NCI-H1930 (cell line): Measurements from ENCODE around the gene ENOX1.

Experiments
- DNase-seq, 2 experiments: peaks; one replicate each; lab custom pipeline; 2025; lab: John Stamatoyannopoulos, UW

ENOX1 gene

DNA sequence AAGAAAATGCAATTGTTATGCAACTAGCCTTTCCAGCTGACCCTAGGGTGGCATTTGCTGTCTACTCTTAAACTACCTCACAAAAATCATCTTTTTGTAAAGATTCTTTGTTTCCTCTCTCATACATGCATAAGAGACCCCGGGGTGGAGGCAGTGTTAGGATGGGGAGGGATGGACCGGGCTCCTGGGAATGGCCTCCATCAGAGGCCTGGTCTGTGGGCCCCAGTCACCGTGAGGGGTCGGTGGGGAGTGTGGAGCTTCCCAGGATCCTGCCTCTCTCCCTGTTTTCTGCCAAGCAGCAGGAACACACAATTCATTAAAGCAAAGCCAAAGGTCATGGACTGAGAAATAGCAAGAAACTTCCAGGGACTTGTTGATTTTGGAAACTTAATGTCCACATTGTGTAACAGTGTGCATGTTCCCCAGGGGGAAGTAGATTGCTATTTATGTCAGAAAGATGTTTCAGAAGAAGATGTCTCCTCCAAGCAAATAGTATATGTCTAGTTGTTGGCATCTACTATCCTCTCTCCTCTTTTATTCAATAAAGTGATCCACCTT lies 241.4 kb downstream of the ENOX1 start:
- DNase-seq: no peak

DNA sequence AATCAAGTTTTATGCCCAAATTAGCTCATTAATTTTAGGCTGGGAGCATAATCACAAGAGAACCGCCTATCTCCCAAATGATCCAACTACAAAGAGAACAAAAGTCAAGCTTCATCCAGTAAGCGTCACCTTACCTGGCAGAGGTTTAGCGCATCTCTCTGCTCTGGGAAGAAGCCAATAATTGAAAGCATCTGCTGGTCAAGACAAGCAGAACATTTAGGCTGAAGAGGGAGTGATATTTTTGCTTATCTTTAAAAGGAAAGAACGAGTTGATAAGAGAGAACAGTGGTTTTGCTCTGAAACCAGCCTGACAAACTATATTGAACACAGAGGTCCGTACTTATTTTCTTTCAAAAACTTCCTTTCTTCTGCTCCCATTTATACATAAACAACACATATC lies 242.1 kb downstream of the ENOX1 start:
- DNase-seq: no peak

DNA sequence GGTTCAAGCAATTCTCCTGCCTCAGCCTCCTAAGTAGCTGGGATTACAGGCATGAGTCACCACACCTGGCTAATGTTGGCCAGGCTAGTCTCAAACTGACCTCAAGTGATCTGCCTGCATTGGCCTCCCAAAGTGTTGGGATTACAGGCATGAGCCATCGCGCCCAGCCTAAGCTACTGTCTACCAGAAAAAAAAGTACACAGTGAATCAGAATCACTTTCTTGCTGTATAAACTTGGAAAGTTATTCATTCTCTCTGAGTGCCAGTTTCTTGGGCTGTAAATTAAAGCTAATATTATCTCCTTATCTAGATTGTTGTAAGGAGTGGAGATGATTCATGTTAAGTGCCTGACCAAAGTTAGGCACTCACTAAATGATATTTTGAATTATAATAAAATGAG lies 242.8 kb downstream of the ENOX1 start:
- no peak for DNase-seq

DNA sequence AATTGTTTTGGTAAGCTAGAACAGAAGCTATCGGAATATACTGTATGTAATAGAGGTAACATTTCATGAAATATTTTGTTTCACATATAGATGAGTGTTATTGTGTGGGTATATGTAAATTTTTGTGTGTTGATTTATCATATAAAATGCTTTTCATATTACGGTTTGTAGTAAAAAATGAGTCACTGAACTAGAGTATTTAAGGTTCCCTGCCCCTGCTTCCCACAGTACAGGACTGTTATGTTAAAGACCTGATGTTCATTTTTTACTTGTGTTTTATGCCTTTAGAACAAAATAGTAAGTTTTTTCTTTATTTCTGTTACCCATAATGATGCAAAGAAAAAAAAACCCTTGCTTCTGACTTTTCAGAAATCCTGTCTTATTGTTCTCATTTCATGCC lies 243.4 kb downstream of the ENOX1 start:
- no peak for DNase-seq

DNA sequence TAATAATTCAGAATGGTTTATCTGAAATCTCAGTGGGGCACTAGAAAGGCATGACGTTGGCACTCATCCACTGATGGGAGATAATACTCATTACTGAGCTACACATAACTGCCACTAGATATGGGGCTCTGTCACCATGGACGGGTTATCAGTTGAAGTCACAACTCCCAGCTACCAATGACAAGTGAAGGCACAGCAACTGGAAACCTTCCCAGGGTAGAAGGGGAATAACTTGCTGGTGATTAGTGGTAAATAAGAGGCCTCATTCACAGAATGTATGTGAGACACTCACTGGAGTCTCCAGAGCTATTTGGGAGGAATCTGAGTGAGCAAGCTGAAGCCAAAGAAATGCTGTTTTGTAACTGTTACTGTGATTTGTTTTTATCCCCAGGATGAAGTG lies 249.6 kb downstream of the ENOX1 start:
- no peak for DNase-seq

DNA sequence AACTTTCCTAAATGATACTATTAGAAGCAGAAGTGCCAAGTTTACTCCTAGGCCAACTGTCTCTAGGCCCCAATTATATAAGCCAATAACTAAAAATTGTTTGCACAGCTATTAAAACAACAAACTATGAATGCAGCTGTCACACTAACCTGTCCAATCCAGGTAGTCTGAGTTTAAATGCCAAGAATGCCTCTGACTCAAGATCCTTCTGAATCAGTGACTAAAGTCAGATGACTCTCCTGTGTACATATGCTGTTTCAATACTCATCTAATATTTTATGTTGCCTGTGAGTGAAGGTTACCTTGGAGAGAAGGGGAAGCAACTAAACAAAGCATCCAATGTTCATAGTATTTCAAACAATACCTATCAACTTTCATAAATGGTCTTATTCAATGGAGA lies 257.0 kb downstream of the ENOX1 start:
- no peak for DNase-seq

DNA sequence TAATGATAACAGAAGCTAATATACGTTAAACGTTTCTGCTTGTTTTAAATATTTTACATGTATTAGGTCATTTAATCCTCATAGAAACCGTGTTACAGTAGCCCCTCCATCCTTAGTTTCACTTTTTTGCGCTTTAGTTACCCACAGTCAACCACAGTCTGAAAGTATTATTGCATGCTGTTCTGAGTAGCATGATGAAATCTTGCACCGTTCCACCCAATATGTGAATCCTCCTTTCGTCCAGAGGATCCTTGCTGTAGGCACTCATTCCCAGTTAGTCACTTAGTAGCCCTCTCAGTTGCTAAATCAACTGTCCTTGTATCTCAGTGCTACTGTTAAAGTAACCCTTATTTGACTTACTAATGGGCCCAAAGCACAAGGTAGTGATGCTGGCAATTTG lies 257.8 kb downstream of the ENOX1 start:
- DNase-seq: no peak

DNA sequence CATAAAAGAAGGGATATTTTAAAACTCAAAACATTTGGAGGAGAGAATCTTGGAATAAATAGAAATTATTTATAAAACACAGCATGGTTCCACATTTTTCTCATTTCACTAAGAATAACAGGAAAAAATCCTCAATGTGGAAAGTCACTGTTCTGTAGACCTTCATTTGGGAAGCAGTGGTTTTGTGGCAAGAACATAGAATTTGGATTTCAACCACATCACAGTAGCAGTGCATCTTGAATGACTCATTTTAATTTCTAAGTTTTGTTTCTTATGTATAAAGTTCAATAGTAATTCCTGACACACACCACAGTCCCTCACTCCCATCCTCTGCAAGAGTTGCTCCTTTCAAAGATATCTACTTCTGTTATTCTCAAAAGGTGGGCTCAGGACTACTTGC lies 264.0 kb downstream of the ENOX1 start:
- DNase-seq: no peak

DNA sequence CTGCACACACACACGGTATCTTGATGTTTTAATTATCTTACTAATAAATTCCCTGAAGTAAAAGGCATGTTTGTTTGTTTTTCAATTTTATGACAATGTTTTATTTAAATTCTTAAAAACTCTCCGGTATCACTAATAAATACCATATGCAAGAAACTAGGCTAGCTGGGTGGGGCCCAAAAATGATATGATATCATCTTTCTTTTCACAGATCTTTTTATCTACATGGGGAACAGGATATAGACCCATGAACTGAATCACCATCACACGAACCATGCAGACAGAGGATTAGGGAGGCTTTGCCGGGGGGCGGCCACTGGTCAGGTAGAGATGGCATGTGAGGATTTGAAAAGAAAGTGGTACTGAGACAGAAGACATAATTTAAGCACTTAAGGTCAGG lies 266.4 kb downstream of the ENOX1 start:
- DNase-seq: no peak

DNA sequence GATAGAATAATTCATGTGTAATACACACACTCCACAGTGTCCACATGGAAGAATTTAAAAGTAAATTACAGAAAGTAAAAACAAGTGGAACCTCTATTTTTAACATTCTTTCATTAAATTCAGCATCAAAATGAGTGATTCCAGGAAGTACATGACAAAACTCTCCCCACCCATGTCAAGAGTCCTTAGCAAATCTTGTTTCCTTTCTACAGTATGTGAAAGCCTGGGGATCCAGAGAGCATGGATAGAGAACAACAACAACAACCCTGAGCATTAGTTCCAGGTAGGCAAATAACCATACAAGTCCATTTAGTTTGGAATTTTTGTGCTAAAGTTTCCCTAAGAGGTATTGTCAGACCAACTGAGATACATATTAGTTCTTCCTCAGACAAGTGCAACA lies 267.9 kb downstream of the ENOX1 start:
- DNase-seq: no peak

DNA sequence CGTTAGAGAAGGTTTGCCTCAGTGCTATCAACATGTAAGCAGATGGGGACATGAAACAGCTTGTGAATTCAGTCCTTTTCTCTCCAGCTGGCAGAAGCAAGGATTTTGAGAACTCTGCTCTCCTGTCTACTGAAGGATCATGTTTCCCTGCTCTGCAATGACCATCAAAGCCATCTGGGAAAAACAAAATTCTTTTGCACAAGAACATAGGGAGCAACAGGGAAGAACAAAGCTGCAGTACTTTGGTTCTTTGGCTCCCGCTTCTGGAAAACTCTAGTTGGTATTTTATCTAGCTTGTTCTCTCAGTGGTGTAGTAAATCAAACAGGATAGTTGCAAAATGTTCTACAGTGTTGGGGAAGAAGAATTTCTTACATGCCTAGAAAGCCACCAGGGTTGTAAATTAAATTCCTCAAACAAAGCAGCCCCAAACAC lies 270.4 kb downstream of the ENOX1 start:
- DNase-seq: no peak

DNA sequence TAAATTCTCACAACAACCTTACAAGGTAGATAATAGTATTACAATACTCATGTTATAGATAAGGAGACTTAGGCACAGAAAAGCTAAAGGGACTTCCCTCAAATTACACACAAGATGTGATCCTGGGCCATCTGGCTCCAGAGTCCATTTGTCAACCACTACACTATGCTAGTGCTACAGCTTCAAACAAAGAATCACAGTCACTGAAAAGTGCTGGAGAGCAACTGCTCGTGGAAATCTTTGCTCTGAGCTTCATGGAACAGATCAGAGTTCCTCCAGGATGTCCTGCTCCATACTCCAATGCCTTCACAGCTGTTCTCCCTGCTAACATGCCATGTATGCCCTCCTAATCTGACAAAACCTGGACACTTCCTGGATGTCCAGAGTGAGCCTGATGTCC lies 271.2 kb downstream of the ENOX1 start:
- no peak for DNase-seq

DNA sequence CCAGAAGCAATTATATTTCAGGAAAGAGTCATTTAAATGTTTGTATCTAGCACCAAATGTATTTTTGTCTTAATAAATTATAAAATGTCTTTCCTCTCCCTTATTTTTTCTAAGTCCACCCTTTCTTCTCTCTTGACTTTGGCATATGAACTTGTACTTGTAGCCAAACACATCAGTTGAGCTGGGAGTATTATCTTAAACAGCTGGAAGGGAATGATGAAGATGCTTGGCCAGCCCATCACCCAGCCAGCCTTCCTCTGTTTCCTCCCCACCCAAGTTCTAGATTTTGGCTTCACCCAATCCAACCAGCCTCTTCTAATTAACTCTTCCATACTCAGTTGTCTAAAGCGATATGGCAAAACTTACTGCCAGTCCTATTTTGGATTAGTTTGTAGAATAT lies 272.5 kb downstream of the ENOX1 start:
- no peak for DNase-seq

DNA sequence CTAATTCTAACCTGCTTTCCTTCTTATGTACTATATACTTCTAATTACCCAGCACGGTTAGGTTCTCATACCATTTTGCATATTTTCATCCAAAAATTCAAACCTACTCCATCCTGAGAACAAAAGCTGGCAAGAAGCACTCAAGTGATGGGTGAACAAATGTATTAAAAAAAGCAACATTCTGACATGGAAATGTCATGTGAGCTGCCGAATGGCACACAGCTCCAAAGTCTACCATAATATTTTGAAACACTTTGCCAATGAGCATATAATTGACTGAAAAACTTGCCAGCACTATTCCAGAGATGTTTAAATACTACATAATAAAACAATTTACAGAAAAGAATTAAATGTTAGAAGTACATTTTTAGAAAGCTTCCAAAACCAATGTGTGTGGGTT lies 274.6 kb downstream of the ENOX1 start:
- no peak for DNase-seq

DNA sequence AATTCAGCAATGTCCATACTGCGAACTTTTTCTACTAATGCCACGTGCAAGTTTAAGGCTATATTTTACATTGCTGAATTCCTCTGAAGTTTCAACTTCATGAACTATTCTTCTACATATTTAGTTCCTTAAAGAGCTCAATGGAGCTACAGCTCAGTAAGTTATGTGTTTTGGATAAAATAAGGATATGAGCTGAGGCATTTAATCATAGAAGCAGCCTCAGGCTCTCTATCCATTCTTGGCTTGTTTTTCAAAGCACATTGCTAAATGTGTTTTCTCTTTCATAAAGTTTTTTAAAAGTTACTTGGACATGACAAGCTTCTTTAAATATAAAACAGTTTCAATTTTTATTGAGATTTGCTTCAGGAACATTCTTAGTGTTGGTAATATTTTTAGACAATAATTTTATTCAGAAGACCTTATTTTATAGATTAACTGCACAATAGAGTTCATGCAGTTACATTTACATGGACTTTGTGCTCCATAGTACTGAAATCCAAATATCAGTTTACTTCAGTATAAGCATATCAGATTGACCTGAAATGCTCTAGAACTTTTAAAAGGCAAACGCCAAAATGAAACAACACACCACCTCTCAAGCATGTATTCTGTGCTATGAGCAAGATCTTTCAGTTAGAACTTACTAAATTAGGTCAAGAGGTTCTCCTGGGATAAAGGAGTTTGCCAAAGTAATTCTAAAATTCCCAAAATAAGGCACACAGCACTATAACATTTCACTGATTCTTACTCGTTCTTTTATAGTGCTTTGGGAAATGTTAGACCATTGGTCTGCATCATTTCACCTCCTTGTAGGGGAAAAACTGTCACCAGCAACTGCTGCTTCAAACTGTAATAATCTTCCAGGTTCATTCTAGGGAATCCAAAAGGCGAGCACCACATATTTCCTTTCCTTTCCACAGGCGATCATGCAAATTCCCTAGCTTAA lies 275.5 kb downstream of the ENOX1 start:
- no peak for DNase-seq

DNA sequence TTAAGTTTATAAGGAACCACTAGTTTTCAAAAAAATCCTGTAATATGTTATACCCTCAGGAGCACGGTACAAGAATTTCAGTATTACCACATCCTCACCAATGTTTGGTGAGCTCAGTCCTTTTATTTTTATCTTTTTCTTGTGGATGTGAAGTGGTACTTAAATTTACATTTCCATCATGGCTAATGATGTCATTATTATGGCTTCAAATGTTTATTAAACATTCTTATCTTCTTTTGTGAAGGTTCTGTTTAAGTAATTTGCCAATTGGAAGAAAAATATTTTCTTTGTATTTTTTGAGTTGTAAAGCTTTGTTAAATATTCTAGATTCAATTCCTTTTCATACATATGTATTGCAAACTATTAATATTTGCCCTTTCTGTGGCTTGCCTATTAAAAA lies 291.0 kb downstream of the ENOX1 start:
- DNase-seq: no peak

DNA sequence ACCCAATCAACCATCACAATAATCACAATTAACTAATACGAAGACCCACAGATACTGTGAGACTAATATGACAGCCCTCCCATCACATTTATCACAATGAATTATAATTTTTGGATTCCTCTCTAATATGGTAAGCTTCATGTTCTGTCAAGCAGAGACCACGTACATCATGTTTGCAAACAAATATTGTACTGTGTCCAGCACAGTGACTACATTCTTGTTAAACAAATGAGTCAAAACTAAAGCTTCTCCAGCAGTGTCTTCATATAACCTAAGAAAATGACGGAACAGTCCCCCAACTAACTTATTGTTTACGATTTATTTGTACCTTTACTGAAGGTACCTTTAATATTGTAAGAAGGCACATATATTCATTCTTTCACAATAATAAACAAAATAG lies 292.6 kb downstream of the ENOX1 start:
- DNase-seq: no peak

DNA sequence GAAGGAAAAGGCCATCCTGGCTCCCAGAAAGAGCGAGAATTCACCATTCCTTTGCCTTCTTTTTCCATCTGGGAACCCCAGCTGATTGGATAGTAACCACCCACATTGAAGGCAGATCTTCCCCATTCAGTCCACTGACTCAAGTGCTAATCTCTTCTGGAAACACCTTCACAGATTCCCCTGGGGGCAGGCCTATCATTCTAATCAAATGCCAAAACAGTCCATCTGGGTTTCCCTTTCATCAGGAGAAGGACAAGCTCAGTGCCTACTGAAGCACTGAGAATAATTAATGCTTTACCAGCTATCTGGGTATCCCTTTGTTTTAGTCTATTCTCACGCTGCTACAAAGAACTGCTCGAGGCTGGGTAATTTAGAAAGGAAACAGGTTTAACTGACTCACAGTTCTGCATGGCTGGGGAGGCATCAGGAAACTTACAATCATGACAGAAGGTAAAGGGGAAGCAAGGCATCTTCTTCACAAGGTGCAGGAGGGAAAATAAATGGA lies 293.2 kb downstream of the ENOX1 start:
- DNase-seq: no peak

DNA sequence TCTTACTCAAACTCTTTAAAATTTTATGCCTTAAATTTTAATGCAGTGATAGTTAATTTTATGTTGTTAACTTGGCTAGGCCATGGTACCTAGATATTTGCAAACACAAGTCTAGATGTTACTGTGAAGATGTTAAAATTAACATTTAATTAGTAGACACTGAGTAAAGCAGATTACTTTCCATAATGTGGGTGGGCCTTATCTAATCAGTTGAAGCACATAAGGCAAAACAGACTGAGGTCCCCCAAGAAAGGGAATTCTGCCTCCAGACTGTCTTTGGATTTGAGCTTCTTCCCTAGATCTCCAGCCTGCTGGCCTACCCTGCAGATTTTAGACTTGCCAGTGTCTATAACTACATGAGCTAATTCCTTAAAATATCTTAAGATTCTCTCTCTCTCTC lies 294.0 kb downstream of the ENOX1 start:
- no peak for DNase-seq

DNA sequence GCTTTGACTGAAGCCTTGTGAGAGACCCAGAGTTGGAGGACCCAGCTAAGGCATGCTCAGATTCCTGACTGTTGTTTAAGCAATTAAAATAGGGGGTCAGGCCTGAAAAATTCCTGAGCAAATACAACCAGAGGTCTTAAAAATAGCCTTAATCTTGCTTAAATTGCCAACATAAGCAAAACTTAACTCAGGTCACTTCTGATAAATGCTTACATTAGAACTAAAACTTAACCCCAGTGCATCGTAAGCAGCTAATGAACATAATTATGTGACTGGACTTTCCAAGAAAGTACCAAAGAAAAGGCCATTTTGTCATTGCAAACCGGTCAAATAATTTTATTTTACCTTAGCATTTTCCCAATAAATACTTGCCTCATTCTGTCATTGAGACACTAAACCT lies 294.5 kb downstream of the ENOX1 start:
- no peak for DNase-seq

DNA sequence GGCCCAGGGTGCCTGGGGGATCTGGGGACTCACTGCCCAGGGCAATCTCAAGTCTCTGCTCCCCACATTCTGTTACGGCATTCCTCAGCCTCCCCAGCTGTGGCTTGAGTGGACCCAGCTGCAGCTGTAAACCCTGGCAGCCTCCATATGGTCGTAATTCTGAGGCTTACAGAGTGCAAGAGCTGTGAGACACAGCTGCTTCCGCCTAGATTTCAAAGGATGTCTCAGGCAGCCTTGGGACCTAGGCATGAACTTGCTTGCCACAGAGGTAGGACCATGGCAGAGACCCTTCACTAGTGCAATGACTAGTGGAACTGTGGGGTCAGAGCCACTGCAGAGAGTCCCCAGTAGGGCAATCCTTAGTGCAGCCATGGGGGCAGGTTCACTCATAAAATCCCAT lies 297.5 kb downstream of the ENOX1 start:
- no peak for DNase-seq

DNA sequence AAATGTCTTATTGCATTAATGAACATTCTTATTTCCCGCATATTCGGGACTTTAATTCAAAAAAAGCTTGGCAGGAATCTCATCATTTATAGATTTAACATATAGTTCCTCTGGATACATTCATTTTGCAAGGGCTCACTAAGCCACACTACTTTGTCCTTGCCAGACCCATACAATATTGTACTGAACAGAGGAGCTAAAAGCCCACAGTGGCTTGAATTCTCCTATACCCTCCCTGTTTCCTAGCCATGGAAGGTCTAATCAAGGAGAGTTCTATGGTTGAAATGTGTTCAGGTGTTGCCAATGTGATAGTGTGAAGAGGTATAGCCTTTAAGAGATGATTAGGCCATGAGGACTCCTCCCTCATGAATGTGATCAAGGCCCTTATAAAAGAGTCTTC lies 298.9 kb downstream of the ENOX1 start:
- DNase-seq: no peak

DNA sequence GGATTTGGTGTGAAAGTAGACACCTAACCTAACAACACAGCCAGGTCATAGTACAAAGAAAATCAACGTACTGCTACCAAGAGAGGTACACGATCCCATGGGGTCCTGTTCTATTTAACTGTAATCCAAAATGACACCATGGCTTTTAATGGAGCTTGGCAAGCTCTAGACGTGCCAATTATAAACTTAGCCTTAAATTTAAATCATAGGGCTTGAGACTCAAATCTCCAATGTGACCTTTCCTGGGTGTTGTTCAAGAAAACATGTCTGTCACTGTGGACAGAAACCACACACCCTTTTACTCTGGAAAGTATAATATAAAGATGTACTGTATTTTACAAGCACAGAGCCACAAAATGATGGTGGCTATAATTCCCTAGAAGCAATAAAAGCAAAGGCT lies 299.3 kb downstream of the ENOX1 start:
- no peak for DNase-seq
